ENCODE data around the gene EXOC3L4.
"Not testable (repeated sequence)": the region's sequence is repeated elsewhere in the genome, so short reads cannot be mapped to it uniquely, and the experiment has no call there.

Gene EXOC3L4

DNA sequence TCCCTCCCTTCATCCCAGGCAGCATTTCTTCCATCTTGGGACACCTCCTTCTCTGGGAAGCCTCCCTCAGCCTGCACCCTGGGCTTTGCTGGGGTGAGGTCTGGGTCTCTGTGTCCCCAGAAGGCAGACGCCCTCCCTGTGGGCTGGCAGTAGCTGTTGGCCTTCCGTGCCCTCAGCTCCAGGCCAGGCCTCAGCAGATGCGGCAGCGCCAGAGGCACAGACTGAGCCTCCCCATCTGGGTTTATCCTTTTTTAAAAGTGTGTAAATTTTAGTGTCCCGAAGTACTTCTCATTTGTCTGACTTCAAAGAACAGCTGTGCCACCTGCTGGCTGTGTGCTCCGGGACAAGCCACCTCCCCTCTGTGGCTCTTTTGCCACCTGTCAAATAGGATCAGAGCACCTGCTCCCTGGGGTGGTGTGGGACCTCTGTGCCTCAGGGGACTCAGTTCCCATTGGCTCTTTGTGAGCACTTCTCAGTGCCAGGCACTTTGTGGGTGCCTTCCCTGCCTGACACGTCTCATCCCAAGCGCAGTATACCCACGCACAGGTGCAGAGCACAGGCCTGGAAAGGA is 11.1 kb downstream of the EXOC3L4 start:
- DNase-seq (ENCODE audit: low spot score): peak; percentile 18

DNA sequence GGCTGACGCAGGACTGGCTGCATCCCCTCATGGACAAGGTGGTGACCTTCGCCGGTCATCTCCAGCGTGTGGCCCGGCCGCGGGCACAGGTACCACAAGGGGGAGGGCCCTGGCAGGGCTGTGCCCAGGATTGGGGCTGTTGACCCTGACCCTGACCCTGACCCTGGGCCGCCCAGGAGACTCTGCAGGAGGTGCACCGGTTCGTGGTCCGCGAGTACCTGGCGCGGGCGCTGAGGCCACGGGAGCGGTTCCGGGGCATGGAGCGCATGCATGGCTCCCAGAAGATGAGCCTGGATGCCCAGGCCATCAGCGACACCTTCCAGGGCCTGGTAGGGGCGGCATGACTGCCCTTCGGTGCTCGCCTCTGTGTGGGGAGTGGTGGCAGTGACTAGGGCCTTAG is 12.9 kb downstream of the EXOC3L4 start:
- no peak for DNase-seq (ENCODE audit: low spot score)

DNA sequence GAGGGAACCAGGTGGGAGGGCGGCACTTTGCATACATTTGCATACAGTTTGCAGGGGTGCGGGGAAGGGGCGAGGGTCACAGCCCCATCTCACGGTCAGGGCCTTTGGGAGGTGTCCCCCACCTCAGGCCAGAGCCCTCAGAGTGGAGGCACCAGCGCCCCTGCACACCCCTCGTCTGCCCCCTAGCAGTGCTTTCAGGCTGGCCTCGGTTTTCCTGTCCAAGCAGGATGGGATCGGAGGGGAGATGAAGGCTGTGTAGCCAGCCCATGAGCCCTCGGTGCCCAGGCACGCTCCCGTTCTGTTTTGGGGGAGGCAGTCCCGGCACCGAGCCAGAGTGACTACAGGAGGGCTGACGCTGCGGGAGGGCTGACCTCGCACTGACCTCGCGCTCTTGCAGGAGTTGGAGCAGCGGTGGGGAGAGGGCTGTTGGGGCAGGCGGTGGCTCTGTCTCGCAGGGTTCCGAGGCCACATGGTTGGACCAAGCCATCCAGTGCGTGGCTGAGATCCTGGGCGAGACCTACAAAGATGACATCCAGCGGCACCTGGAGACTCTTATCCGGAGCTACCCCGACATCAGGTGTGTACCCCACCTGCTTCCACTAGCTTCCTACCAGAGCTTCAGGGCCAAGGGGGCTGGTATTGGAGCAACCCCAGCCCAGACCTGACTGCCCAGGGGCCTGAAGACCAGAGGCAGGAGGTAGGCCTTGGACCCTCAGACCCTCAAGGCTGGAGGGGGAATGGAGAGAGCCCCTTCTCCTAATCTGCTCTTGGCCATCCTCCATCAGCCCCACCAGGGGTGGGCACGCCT is 13.6 kb downstream of the EXOC3L4 start:
- no peak for DNase-seq (ENCODE audit: low spot score)

DNA sequence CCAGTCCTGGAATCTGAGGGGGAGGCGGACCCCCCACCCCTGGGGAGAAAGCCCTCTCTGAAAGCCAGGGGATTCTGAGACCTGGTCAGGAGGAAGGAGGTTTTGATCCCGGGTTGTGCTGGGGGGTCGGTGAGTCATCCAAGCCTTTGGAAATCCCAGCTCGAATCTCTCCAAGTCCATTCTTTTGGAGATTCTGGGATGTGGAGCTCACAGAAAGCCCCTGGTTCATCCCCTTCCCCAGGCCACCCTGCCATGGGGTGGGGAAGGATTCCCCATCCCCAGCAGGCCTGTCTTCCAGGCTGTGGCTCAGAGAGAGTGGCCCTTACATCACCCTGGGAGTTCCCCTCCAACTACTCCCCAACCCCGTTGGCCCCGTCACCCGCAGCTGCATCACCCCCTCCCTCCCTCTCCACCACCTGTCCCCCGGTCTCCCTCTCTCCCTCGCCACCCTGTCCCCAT is 14.3 kb downstream of the EXOC3L4 start:
- no peak for DNase-seq (ENCODE audit: low spot score)

GRCh38 chr14:103109535-103110441 is 15.3 kb downstream of the EXOC3L4 start:
- DNase-seq (ENCODE audit: low spot score): no peak

DNA sequence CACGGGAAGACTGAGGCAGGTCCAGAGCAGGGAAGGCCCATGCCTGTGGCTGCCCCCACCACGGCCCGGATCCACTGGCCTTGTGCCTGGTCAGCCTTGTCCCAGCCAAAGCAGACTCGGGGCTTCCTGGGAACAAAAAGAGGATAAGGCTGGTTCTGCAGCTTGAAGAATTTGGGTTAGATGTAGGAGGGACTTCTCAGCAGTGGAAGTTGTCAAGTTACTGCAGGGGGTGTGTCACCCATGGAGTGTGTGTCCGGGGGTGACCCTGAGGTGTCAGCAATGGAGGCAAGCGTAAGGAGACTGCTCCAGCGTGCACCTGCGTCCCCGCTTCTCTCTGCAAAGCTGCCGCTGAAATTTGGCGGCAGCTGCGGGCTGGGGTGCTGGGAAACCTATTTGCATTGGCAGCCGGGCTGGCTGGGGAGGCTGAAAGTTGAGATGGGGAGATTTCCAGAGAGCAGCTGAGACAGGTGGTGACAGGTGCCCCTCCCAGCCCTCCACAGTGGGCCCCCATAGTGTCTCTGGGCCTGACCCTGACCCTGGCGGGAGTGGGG is 16.2 kb downstream of the EXOC3L4 start:
- DNase-seq (ENCODE audit: low spot score): no peak

DNA sequence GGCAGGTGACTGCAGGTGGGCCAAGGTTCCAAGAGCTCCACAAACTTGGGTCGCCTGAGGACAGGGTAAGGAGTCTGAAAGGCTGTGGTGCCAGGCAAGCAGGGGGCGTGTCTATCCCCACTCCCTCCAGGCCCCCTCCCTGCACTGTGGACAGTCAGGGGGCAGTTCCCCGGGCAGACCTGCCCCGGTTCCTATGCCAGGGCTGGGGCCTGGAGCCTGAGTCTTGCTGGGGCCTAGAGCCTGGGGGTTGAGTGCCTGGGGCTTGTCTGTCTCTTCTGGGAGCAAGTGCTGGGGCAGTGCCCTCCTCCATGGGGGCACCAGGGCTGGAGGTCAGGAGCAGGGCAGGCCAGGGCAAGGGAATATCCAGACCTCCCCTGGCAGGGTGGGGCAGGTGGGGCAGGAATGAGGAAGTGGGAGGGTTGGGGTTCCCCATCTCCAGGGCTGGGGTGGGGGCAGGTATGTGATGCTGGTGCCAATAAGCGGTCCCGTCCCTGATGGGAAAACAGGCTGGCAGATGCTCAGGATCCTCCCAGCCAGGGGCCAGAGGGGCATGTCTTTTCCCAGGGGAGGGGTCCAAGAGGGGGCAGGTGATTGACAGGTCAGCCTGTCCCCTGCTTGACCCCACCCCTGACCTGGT is 16.8 kb downstream of the EXOC3L4 start:
- DNase-seq (ENCODE audit: low spot score): no peak

DNA sequence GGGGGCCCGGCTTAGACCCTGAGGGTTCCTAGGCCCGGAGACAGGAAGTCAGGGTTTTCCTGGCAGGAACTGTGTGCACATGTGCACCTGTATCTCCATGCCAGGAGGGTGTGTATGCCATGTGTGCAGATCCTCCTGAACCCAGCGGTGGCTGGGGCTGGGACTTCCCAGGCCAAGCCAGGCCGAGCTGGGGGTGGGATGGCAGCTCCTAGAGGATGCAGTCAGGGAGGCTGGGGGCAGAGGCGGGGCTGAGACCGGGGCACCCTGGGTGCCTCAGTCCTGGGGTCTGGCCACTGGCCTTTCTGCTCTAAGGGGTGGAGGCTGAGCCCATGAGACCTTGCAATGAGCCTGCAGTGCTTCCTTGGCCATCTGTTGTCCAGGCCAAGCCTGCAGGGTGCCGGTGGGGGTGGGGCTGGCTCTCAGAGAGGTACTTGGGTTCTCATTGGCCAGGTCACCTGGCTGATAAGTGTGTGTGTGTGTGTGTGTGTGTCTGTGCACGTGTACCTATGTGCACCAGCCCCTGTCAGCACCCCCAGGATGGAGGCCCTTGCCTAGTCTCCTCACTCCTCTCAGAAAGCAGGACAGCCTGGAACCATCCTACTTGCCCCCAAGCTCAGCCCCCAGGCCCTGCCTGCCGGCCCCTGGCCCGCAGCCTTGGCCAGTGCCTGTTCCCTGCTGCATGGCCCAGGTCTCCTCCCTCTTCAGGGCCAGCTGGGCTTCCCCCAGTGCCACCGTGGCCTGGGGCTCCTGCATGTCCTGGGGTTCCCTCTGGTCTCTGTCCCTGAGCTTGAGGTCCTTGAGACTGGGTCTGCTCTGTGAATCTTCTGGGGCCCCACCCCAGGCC is 18.1 kb downstream of the EXOC3L4 start:
- no peak for DNase-seq (ENCODE audit: low spot score)

- no peak for DNase-seq (ENCODE audit: low spot score)
Observed at GRCh38 chr14:103113303-103113702, 18.8 kb downstream of the EXOC3L4 start.

DNA sequence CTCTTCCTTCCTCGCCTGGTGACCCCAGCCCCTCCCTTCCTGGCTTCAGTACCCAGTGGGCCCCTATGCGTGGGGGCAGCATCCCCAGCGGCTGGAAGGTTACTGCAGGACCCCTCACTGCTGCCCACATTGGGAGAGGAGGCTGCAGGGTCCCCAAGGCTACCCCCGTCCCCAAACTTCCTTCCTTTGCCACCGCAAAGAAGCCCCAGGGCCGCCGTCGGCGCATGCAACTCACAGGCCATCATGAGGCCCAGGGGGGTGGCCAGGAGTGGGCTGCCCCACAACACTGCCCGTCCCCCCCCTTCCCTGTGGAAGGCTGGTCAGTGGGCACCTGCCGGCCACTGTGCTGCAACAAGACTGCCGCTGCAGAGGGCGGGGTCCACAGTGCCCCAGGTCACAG is 19.2 kb downstream of the EXOC3L4 start:
- no peak for DNase-seq (ENCODE audit: low spot score)

- peak; percentile 15 for DNase-seq (ENCODE audit: low spot score)
Observed at GRCh38 chr14:103115086-103115679, 20.7 kb downstream of the EXOC3L4 start.

DNA sequence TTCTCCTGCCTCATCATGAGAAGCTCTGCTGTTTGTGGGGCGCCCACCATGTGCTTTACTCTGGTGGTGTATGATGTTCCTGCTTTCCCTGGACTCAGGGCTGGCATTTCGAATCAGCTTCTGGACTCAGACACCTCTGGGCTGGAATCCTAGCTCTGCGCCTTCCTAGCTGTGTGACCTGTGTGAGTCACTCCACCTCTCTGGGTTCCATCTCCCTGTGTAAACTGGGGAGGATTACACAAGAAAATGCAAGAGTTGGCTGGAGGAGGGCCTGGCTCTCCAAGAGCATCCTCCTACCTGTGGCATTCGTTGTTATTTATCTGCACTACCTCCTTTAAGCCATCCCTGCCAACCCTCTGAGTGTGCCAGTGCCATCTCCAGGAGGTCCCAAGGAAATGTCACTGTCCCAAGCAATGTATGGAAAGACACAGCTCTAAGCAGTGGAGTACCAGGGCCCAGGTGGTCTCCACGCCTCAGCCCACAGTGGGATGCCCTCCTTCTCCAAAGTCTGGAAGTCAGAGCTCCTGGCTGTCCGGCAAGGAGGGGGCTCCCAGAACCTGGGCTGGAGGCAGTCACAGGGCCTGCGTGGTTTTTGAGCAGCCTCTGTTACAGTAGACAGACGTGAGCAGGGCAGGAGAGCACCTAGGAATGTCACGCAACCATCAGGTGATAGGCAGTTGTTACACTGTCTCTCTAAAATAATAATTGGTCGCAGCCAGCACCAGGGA is 21.5 kb downstream of the EXOC3L4 start:
- DNase-seq (ENCODE audit: low spot score): no peak

- DNase-seq (ENCODE audit: low spot score): no peak
Observed at GRCh38 chr14:103116636-103117035, 22.1 kb downstream of the EXOC3L4 start.

- not testable (repeated sequence) for DNase-seq (ENCODE audit: low spot score)
Observed at GRCh38 chr14:103117499-103117898, 23.0 kb downstream of the EXOC3L4 start.

DNA sequence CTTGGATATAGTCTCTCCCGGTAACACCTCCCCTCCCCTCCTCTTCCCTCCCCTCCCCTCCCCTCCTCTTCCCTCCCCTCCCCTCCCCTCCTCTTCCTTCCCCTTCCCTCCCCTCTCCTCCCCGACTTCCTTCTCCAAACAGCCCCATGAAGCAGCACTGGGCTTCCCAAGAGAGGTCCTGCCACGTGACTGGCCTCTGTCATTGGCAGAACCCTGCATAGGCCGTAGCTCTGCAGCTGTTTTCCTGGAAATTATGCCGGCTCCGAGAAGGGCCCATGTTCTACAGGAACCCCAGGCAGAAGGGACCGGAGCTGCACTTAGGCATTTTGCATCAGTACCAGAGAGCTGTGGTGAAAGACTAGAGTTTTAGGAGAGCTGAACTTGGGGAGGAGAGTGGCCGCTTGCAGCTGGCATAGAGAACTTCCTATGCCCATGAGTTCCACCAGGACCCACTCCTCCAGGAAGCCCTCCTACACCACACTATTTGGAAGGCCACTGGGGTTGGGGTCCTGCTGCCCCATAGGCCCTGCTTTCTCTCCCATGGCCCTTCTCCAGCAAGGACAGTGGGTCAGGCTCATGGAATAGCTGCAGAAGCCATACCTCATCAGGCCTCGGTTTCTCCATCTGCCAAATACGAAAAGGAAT is 23.6 kb downstream of the EXOC3L4 start:
- no peak for DNase-seq (ENCODE audit: low spot score)

DNA sequence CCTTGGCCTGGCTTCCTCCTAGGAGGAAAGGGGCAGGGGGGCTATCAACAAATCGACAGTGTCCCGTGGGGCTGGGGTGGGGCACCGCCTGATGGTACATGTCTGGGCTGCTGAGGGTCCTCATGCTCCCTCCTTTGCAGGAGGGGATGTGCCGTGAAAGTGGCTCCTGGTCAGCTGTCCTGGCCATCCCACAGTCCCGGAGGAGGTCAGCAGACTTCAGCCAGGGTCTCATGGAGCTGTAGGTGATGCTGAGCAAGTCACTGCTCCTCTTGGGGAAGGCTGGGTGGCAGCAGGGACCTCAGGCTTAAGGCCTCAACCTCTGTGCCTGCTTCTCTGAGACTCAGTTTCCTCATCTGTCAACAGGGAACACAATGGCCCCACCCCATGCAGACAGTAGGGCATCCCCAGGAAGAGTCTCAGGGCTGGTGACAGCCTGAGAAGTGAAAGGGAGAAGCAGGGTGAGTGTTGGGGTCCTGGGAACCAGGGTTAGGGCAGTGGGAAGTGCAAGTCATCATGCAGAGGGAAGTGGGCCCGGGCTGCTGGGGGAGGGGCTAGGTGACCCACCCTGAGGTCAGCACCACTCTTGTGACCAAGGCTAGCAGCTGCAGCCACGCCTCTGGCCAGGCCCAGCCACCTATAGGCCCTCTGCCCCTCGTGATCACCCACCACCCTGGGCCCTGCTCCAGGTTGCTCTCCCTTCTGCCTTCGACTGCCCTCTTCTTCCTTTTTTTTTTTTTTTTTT is 24.3 kb downstream of the EXOC3L4 start:
- DNase-seq (ENCODE audit: low spot score): no peak

- DNase-seq (ENCODE audit: low spot score): not testable (repeated sequence)
Observed at GRCh38 chr14:103119527-103119926, 25.0 kb downstream of the EXOC3L4 start.

GRCh38 chr14:103121121-103121845 is 26.8 kb downstream of the EXOC3L4 start:
- no peak for DNase-seq (ENCODE audit: low spot score)
